ENCODE data around the gene UGP2.
A peak's percentile ranks its signal among the peaks of the same experiment; 100 is the strongest.
"Not testable (repeated sequence)": the region's sequence is repeated elsewhere in the genome, so short reads cannot be mapped to it uniquely, and the experiment has no call there.

The UGP2 gene

GRCh38 chr2:63841254-63842022 is at the start of gene UGP2:
TSS of gene UGP2 (plus strand) at chr2:63841896. CDS start at chr2:63842186, 290 bp downstream.
- peak; percentile 96 for DNase-seq

- no peak for DNase-seq
Measured at GRCh38 chr2:63792530-63792929, 49.2 kb upstream of the UGP2 start.

GRCh38 chr2:63796366-63796765 is 45.3 kb upstream of the UGP2 start:
- peak; percentile 50 for DNase-seq

GRCh38 chr2:63796796-63797195 is 44.9 kb upstream of the UGP2 start:
- no peak for DNase-seq

- no peak for DNase-seq
Measured at GRCh38 chr2:63801455-63801854, 40.2 kb upstream of the UGP2 start.

- no peak for DNase-seq
Measured at GRCh38 chr2:63805412-63805811, 36.3 kb upstream of the UGP2 start.

- DNase-seq, result not testable (repeated sequence)
Measured at GRCh38 chr2:63808036-63808435, 33.7 kb upstream of the UGP2 start.

GRCh38 chr2:63808911-63809310 is 32.8 kb upstream of the UGP2 start:
- DNase-seq, result not testable (repeated sequence)

- DNase-seq, result no peak
Measured at GRCh38 chr2:63811063-63811462, 30.6 kb upstream of the UGP2 start.

GRCh38 chr2:63811870-63812269 is 29.8 kb upstream of the UGP2 start:
- DNase-seq, result not testable (repeated sequence)

- no peak for DNase-seq
Measured at GRCh38 chr2:63814114-63814513, 27.6 kb upstream of the UGP2 start.

GRCh38 chr2:63817382-63817781 is 24.3 kb upstream of the UGP2 start:
- DNase-seq, result no peak

- no peak for DNase-seq
Measured at GRCh38 chr2:63818271-63818670, 23.4 kb upstream of the UGP2 start.

GRCh38 chr2:63819256-63819655 is 22.4 kb upstream of the UGP2 start:
- no peak for DNase-seq

GRCh38 chr2:63819765-63820717 is 21.7 kb upstream of the UGP2 start:
- no peak for DNase-seq

- DNase-seq, result no peak
Measured at GRCh38 chr2:63820969-63821368, 20.7 kb upstream of the UGP2 start.

- no peak for DNase-seq
Measured at GRCh38 chr2:63821396-63821795, 20.3 kb upstream of the UGP2 start.

GRCh38 chr2:63822478-63822877 is 19.2 kb upstream of the UGP2 start:
- DNase-seq, result no peak

GRCh38 chr2:63827749-63828148 is 13.9 kb upstream of the UGP2 start:
- peak; percentile 67 for DNase-seq

- DNase-seq, result no peak
Measured at GRCh38 chr2:63831176-63831575, 10.5 kb upstream of the UGP2 start.

- no peak for DNase-seq
Measured at GRCh38 chr2:63834401-63834800, 7.3 kb upstream of the UGP2 start.

GRCh38 chr2:63837036-63837594 is 4.6 kb upstream of the UGP2 start:
- no peak for DNase-seq

- DNase-seq, result peak; percentile 57
Measured at GRCh38 chr2:63840081-63840784, 1.5 kb upstream of the UGP2 start.

Measured in hematopoietic multipotent progenitor cell treated with erythropoietin and hydrocortisone succinate and interleukin-3 and kit ligand, for 6 days (in vitro differentiated cells).